Measurements from ENCODE around the gene RIN3.
"Not testable (repeated sequence)": the region's sequence is repeated elsewhere in the genome, so short reads cannot be mapped to it uniquely, and the experiment has no call there.

RIN3 gene

GRCh38 chr14:92624764-92625163 is 111.2 kb downstream of the RIN3 start:
- no peak for DNase-seq (ENCODE audit: low spot score)

- DNase-seq (ENCODE audit: low spot score): no peak
These were observed 111.6 kb downstream of the RIN3 start for GRCh38 chr14:92625213-92625612.

- no peak for DNase-seq (ENCODE audit: low spot score)
These were observed 112.5 kb downstream of the RIN3 start for GRCh38 chr14:92626041-92626440.

- DNase-seq (ENCODE audit: low spot score): no peak
These were observed 114.2 kb downstream of the RIN3 start for GRCh38 chr14:92627707-92628215.

GRCh38 chr14:92628636-92629035 is 115.1 kb downstream of the RIN3 start:
- DNase-seq (ENCODE audit: low spot score): no peak

GRCh38 chr14:92630367-92630766 is 116.8 kb downstream of the RIN3 start:
- DNase-seq (ENCODE audit: low spot score): no peak

GRCh38 chr14:92631098-92631497 is 117.5 kb downstream of the RIN3 start:
- DNase-seq (ENCODE audit: low spot score): no peak

- no peak for DNase-seq (ENCODE audit: low spot score)
These were observed 119.1 kb downstream of the RIN3 start for GRCh38 chr14:92632546-92633273.

GRCh38 chr14:92633274-92633616 is 119.7 kb downstream of the RIN3 start:
- DNase-seq (ENCODE audit: low spot score): no peak

- no peak for DNase-seq (ENCODE audit: low spot score)
These were observed 120.1 kb downstream of the RIN3 start for GRCh38 chr14:92633724-92634123.

GRCh38 chr14:92635031-92635430 is 121.5 kb downstream of the RIN3 start:
- no peak for DNase-seq (ENCODE audit: low spot score)

- DNase-seq (ENCODE audit: low spot score): no peak
These were observed 122.3 kb downstream of the RIN3 start for GRCh38 chr14:92635896-92636295.

GRCh38 chr14:92637228-92637627 is 123.6 kb downstream of the RIN3 start:
- DNase-seq (ENCODE audit: low spot score): no peak

GRCh38 chr14:92637864-92638263 is 124.3 kb downstream of the RIN3 start:
- DNase-seq (ENCODE audit: low spot score): no peak

- no peak for DNase-seq (ENCODE audit: low spot score)
These were observed 124.7 kb downstream of the RIN3 start for GRCh38 chr14:92638266-92638665.

GRCh38 chr14:92638904-92639303 is 125.3 kb downstream of the RIN3 start:
- DNase-seq (ENCODE audit: low spot score): no peak

- DNase-seq (ENCODE audit: low spot score): not testable (repeated sequence)
These were observed 126.0 kb downstream of the RIN3 start for GRCh38 chr14:92639472-92640117.

- no peak for DNase-seq (ENCODE audit: low spot score)
These were observed 127.7 kb downstream of the RIN3 start for GRCh38 chr14:92641306-92641705.

- no peak for DNase-seq (ENCODE audit: low spot score)
These were observed 130.8 kb downstream of the RIN3 start for GRCh38 chr14:92644171-92644969.

- no peak for DNase-seq (ENCODE audit: low spot score)
These were observed 131.5 kb downstream of the RIN3 start for GRCh38 chr14:92644970-92645515.

- DNase-seq (ENCODE audit: low spot score): no peak
These were observed 132.4 kb downstream of the RIN3 start for GRCh38 chr14:92645841-92646478.

All from SK-N-DZ (cell line).